ENCODE measurements around the gene TMEM144.
A peak's percentile ranks its signal among the peaks of the same experiment; 100 is the strongest.

Gene TMEM144

DNA sequence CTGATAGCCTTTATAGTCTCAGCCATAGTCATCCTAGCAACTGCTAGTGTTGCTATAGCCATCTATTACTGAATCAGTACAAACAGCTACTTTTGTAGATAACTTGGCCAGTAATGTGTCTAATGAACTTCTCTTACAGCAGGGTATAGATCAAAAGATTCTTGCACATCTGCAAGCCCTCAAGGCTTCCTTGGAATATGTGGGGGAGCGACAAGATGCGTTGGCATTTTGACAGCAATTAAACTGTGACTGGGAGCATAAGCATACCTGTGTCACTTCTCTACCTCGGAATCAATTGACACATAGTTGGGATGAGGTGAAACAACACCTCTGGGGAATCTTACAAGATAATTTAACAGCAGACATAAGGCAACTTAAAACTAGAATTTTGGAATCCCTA, 87.6 kb downstream of the TMEM144 start:
- DNase-seq (ENCODE audit: low read depth) = no peak

DNA sequence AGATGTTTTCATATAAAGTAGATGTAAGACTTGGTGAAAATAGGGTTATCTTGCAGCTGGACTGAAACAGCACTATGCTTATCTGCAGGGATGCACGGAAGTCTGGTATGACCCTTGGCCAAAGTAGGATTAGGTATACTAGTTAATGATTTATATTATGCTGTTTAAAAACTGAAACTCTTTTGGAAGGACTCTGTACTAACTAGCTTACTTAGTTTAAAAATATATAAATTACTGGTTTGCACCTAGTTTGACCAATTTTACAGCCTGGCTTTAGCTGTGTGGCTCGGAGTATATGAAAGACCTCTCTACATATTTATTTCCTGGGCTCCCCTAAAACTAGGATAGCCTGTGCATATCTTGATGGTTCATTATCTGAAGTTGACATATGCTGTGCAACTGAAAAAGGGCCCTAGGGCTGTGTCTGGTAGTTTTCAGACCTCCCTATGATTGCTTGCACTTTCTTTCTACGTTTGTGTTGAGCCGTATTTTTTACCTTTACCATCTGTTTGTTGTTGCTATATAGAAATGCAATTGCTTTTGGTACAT, 89.2 kb downstream of the TMEM144 start:
- no peak for DNase-seq (ENCODE audit: low read depth)

DNA sequence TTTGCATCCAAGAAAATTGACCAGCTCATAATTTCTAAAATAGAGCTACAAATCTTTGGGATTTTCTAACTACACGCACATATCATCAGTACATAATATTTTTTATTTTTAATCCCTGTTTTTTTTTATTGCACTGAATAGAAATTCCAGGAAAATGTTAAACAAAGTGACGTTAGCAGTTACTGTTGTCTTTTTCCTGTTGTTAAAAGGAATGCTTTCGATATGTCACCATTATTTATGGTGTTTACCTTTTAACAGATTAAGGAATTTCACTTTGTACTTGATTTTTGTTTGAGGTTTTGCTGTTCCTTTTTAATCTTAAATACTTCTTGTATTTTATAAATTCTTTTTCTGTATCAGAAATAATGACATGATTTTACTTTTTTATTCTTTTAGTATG, 89.7 kb downstream of the TMEM144 start:
- DNase-seq (ENCODE audit: low read depth) = no peak

DNA sequence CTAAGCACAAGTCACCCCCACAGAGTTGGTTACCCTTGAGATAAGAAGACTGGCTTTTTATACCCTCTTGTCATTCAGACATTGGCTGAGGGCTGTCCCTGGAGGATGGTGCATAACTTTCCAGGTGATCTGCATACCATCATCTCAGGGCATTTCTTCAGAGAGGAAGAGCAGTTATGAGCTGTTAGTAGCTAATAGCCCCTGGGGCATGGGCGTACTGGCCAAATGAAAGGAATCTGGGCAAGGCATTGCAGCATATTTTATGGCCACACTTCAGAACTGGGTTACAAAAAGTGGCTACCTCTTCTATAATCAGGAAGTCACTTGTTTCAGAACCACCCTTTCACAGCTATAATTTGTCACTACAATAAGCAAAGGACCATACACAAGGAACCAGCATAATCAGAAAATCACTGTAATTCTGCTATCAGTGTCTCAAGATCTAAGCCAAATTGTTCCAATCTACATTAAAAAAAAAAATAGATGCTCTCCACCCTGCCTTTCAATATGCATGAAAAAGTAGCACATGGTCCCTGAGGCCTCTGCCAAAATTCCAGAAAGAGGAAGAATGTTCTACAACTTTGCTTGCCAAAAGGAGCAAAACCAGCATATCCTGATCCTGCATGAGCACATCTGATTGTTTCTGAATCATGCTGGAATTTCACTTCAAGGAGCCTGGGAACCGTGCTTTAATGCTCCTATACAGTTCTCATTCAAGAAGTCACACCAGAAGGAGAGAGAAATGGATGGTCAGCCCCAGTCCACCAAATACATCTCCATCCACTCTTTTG, 92.0 kb downstream of the TMEM144 start:
- DNase-seq (ENCODE audit: low read depth) = peak; percentile 92

DNA sequence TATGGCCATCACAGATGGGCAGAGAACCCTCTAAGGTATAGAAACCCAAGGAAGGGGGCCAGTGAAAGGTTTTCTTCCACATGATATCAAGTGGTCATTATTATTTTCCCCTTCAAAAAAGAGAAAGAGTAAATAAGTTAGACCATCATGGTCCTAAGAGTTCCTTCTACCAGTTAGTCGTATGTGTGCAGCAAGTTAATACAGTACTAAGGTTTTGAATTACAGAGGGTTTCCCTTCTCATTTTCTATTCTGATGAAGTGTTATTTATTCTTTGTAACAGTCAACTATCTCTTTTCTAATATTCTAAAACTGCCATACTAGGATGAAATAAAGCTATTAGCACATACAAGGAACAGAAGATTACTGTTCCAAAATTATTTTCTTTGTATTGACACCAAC, 94.4 kb downstream of the TMEM144 start:
- no peak for DNase-seq (ENCODE audit: low read depth)
